GM21786 (cell line): ENCODE measurements around the gene TIE1.

Experiments
- ATAC-seq: cut with Tn5 transposase; IDR thresholded peaks from one replicate; pipeline ENCODE4 v1.9.1; 2021; ENCODE audit not compliant: unreplicated experiment

The TIE1 gene

DNA sequence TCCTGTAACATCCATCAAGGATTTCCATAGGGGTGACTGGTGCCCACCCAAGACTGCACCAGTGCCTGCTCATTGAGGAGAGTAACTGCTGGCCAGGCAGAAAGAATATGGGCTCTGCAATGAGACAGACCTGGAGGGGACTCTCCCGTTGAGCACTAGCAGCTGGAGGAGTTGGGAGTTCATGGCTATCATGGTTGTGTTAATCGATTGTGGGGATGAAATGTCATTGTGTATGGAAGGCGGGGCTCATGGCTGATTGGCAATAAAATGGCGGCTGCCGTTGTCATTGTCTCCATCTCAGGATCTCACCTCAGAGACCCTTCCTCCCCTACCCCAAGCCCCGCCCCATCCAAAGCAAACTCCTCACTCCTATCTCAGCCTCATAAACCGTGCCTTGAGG, 27.1 kb upstream of the TIE1 start:
- no peak for ATAC-seq

DNA sequence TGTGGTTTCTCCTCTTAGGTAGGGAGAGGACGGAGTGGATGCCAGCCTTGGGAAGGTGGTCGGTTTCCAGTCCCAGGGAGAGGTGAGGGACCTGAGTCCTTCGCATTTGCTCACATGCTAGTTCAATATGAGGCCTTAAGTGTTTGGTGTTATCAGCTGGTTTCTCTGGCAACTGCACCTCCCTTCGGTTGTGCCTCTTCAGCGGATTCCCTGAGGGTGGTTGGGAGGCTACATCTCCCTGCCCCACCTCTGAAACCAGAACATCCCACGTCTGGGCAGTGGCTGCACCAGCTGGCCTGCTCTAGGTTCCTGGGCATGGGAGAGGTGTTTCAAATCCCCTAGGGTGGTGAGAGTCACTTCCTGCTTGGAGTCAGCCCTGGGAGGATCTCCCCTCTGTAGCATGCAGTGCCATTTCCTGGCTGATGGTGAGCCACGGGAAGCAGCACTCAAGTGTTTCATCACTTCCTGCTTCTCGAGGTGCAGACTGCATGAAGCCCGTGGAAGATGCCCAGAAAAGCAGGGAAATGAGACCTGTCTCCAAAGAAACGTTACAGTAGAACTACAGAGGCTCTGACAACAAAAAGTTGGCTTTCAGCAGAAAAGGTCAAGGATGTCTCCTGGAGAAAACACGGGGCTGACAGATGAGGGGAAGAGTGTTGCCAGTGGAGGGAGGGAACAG, 26.5 kb upstream of the TIE1 start:
- ATAC-seq, result no peak

- ATAC-seq, result no peak
Observed at GRCh38 chr1:43274804-43275180, 26.0 kb upstream of the TIE1 start.

GRCh38 chr1:43275826-43276620, 24.8 kb upstream of the TIE1 start:
- ATAC-seq, result no peak

- no peak for ATAC-seq
Observed at GRCh38 chr1:43276673-43277072, 24.1 kb upstream of the TIE1 start.

GRCh38 chr1:43277116-43277876, 23.5 kb upstream of the TIE1 start:
- ATAC-seq, result no peak

- ATAC-seq, result no peak
Observed at GRCh38 chr1:43279161-43279560, 21.6 kb upstream of the TIE1 start.

DNA sequence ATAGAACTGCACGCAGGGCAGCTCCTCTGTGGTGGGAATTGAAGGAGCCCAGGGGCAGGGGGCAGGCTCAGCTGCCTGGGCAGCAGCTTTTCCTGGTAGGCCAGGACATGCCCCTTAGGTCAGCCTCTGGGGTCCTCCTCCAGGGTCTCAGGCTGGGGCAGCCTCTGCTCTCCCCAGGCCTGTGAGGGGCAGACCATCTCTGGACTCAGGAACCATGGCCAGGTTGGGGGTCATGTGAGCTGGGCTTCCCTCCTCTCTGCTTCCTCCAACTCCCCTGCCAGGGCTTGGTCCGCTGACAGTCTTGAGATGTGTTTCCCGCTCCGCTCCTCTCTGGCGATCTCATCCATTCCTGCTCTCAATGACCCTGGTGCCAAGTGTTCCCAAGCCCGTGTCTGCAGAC, 21.1 kb upstream of the TIE1 start:
- ATAC-seq, result no peak

GRCh38 chr1:43280692-43281091, 20.1 kb upstream of the TIE1 start:
- ATAC-seq, result no peak

- no peak for ATAC-seq
Observed at GRCh38 chr1:43282220-43283195, 18.3 kb upstream of the TIE1 start.

DNA sequence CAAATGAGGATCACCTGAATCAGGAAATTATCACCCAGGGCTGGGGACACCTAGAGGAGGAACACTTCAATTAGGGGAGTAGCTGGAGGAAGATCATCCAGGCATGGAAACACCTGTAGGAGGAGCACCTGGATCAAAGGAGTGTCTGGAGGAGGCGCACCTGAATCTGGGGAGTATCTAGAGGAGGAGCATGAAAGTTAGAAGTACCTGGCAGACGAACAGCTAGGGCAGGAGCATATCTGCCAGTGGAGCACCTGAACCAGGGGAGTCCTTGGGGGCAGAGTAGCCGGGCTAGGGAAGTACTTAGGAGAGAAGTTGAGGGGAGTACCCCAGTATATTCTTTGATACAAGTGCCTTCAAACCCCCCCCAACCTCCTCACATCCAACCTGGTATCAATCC, 16.7 kb upstream of the TIE1 start:
- ATAC-seq, result no peak

- no peak for ATAC-seq
Observed at GRCh38 chr1:43284546-43285110, 16.2 kb upstream of the TIE1 start.

DNA sequence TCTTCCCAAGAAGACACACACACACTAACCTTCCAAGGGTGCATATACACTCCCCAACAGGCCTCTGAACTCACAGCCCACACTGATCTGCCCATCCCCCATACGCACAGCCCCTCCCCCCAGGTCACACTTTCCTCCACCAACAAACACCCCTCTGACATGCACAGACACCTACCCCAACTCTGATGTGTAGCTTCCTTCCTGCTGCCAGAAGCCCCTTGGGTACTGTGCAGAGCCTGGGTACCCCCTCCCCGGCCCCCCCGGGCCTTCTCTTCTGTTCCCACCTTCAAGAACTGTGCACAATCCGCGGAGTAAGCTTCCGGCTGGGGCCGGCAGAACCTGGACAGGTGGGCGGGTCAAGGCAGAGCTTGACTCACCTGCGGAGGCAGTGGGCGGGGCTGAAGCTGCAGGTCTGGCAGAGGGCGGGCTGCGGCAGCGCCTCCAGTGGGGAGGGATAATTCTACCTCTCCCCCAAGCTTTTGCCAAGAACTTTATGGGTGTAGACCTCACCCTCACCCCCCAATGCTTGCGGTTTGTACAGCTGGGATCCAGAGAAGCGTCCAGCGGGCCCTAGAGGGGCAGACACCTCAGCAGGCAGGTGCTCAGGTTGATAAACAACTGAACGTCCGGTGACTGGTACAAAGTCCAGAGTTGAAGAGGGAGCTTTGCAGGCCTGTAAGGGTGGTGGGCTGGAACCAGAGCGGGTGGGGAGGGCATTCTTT, 15.4 kb upstream of the TIE1 start, which contains the start of gene C1orf210:
TSS of gene C1orf210 (minus strand) at position 313 of the 722 bp plus-strand sequence. CDS start 2,311 bp downstream, outside the sequence.
- ATAC-seq, result no peak

GRCh38 chr1:43286115-43286514, 14.7 kb upstream of the TIE1 start:
- ATAC-seq, result no peak

DNA sequence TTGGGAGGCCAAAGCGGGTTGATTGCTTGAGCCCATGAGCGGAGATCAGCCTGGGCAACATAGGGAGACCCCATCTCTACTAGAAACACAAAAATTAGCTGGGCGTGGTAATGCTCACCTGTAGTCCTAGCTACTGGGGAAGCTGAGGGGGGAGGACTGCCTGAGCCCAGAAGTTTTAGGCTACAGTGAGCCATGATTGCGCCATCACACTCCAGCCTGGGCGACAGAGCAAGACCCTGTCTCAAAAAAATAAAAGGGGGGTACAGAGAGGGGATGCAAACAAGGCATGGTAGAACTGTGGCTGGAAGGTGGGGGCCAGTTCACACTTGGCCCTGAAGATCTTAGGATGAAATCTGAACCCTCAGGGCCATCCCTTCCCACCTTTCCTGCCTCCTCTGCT, 14.2 kb upstream of the TIE1 start:
- ATAC-seq, result no peak

GRCh38 chr1:43288058-43288784, 12.6 kb upstream of the TIE1 start:
- ATAC-seq, result no peak

DNA sequence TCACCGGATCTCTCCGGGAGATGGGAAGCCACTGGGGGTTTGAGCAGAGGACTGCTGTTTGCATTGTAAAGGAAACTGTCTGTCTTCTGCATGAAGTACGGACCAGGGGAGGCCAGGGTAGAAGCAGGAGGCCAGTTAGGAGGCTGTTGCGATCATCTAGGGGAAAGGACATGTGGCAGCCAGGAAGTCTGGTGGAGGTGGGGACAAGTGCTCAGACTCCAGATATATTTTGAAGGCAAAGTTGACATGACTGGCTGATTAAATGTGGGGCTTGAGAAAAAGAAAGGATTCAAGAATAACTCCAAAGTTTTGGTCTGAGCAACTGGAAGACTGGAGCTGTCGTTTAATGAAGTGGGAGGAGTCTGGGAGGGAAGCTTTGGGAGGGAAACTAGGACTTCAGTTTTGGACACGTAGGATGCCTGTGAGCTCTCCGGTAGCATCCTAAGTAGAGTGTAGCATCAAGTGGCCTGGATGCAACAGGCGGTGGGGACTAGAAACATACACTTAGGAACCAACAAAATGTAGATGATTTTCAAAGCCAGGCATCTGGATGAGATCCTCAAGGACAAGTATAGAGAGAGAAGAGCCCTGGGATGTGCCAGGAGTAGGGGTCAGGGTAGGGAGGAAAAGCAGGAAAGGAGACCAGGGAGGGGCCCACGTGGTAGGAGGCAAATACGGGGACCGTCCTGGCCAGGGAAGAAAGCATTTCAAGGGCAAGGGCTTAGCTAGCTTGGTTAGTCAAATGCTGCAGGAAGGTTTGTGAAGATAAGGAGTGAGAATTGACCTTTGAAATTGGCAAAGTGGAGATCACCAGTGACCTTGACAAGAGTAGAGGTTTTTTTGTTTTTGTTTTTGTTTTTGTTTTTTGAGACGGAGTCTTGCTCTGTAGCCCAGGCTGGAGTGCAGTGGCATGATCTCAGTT, 11.7 kb upstream of the TIE1 start:
- ATAC-seq, result no peak

DNA sequence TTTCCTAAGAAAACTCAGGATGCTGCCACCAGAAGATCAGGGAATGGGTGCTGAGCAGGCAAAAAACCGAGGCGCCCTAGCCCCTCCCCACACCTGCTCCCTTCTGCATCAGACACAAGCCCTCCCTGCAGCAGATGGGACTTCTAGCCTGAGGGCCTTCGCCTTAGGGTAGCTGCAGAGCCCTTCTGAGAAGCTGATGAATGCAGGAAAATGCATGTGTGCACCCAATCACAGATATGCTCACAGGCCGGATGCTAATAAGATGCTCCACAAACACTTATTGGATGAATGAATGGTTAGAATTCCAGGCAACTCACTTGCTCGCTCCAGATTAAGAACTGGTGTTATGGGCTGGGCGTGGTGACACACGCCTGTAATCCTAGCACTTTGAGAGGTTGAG, 8.6 kb upstream of the TIE1 start:
- no peak for ATAC-seq
